ENCODE measurements around the gene UBAP1L.
"Not testable (repeated sequence)": the region's sequence is repeated elsewhere in the genome, so short reads cannot be mapped to it uniquely, and the experiment has no call there.

Gene UBAP1L

DNA sequence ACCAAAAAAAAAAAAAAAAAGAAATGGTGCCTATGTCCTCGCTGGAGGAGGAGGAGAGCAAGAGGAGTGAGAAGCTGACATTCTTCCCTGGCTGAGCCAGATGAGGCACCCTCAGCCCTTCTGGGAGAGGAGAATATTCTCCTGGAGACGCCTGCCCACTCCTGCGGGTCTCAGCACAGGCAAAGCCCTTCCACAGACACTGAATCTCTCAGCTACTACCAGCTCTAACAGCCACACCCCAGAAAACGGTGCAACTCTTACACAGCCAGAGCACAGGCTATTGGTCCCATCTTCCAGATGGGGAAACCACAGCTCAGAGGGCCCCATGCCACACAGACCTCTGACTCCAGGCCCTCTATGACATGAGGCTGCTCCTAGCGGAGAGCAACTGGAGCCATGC is 52.9 kb downstream of the UBAP1L start:
- DNase-seq: no peak

DNA sequence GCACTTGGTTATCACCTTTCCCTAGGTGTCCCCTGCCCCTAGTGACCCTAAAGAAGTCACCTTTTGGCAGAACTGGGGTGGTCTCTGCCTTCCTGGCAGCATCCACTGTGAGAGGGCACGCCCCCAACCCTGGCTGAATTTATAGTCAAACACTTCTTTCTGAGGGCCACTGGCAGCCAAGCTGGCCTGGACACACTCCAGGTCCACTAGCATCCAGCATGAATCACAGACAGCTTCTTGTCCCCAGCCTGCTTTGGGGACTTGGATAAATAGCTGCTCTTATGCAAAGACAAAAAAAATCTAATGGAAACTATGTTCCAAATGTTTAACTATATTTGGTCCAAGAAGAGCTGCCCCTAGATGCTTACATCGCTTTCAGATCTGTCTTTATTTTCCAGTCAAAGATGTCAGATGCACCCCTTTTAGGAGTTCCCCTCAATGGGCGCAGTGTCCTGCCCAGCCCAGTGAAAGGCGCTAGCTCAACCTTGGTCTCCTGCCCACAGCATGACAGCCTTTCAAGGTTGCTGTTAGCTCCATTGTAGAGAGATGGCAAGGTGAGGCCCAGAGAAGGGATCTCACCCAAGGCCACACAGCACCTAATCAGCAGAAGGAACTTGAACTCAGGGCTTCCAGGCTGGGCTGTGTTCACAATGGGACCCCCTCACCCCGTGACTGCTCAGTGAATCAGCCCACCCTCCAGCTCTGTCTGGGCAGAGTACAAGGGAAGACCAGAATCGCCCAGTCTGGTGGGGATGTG is 54.2 kb downstream of the UBAP1L start:
- no peak for DNase-seq

DNA sequence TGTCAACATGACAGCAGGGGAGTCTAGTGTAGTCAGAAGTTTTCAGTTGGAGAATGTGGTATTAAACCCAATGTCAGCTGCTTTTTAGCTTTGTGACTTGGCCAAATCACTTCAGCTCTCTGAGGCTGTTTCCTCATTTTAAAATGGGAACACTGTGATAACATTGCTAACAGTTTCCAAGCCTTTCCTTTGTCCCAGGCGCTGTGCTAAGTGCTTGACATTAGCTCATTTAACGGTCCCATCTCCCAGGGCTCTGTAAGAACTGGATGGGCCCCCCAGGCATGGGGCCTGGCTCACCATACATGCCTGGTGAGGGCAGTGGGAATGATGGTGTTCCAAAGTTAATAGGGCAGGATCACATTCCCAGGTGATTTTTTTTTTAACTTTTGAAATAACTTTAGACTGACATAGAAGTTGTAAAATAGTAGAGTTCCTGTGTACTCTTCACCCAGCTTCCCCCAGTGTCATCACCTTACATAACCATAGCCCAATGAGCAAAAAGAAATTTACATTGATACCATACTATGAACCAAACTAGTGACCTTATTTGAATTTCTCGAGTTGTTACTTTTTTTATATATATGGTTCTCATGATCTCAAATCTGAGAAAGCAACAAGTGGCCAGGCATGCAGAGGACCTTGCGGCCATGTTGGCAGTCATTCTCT is 54.9 kb downstream of the UBAP1L start:
- DNase-seq: no peak

DNA sequence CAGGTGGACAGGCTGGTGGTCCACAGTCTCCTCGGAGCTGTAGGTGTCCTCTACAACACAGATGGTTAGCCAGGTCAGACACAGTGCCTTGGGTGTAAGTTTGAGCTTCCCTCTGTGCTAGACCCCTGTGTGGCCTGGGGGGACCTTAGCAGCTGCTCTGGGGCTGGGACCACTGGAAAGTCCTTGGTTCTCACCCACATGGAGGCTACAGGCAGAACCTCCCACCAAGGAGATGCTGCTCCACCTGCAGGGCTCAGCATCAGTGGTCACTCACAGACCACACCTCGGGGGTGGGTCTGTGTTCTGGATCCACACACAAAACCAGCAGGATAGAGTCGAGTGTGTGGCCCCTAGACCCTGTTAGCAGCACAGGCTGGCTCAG is 55.6 kb downstream of the UBAP1L start:
- DNase-seq: no peak

DNA sequence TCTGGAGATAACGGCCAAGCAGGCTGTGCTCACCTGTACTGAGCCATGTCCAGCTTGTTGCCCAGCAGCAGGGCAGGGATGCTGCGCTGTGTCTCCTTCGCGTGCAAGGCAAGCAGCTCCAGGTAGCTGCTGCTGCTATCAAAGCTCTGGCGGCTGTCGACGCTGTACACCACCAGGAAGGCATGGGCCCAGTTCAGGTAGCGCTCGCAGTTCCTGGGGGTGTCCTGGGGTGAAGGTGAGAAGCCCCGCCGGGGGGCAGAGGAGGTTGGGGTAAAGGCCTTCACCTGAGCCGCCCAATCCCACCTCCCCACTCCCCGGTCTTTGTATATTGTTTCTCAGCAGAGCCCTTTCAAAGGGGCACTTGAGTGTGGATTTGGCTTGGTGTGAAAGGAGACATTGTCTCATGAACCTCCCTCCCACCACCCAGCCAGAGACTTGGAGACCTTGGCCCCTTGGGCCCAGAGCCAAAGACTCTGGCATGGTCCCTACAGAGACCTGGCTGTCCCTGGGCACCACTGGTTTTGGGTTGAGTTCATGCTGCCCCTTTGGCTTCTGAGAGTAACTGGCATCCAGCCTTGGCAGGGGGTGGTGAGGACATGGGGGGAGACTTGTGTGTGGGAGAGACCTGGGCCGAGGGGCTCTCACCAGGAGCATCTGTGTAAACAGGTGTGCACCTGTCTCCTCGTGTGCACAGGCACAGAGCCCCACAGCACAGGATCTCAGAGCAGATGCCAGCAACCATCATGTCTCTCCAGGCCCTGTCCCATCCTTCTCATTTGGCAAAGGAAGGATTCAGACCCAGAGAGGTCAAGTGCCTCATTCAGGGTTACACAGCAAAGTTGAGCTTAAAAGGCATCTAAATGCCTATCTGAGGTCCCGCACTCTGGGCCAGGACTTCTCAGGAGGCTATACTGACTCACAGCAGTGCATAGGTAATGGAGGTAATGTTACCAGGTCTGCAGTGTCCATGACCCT is 56.3 kb downstream of the UBAP1L start:
- no peak for DNase-seq

DNA sequence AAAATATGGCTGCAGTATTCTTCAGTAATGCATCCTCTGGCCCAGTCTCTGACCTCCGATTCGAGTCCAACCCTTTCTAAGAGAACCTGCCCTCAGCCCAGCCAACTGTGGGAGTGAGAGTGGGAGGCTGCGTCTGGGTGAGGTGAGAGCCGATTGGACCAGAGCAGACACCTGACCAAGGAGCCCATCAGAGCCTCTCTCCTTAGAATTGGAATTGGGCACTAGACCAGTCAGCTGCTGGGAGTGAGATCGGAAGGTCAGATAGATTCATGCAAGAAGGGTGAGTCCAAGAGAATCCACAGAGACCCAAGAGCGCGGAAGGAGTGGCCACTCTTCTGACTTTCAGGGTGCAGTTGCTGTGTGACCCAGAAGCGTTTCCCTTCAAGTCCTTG is 57.5 kb downstream of the UBAP1L start:
- no peak for DNase-seq

DNA sequence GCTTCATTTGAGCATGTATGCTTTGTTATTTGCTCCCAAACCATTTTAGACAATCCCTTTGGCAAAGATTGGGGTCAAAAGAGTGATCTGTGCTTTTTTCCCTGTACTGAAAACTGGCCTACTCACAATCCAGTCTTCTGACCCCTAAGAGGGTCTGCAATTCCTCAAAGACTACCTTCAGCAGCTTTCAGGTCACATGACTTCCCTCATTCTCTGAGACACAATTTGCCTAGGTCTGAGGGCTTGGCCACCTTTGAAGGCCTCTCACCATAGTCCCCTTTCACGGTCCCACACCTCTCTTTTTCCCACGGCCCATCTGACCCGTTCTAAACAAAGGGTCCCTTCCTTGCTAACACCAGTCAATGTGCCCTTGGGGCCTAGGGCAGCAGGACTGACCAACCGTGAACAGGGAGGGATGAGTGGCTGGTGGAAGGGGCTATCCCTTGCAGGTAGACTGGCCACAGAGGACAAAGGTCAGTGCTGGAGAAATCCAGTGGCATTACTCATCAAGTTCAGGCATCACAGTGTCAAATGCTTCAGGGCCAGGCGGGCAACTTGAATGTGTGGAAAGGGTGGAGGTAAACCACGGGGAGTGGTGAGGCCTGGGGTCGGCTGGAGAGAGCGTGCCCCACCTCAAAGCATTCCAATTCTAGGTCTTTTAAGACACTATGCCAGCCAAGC is 58.0 kb downstream of the UBAP1L start:
- DNase-seq: no peak

DNA sequence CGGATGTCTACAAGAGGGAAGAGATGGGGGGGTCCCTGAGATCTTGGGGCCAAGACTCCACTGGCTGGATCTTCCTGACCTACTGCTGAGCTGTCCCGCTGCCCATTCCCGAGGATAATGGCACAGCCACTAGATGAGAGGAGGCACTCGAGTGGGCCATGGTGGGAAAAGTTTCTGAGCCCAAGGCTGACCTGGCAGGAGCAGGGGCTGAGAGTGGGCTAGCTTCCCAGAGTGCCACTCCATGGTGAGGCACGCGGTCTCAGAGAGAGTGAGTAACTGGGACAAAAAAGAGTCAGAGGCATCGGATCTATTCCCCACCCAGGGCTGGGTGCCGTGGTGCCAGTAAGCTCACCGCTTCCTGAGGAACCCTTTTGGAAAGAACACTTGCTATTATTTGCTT is 58.9 kb downstream of the UBAP1L start:
- no peak for DNase-seq

DNA sequence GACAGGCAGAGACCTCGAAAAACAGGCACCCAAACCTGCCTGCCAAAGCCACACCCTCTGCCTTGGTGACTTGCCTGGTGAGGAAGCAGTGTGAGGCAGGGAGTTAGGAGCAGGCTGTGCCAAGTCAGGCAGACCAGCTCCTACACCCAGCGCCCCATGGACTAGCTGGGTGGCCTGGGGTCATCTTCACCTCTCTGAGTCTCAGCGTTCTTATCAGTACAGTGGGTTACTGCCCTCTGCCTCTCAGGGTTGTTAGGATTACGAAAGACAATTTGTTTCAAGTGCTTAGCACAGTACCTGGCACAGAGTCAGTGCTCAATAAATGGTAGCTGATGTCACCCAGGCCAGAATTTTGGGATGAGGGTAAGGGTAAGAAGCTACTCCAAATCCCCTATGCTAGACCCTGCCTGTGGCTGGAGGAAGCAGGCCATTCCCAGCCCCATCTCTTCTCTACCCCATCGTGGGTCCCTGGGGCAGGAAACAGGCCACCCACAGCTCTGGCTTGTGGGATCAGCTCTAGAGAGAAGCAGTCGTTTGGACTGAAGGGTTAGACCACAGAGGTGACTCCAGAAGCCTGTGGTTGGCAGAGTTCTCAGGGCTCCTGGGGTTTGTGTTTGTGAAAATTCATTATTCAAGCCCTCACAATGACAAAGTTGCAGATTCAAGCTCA is 59.7 kb downstream of the UBAP1L start:
- DNase-seq: no peak

DNA sequence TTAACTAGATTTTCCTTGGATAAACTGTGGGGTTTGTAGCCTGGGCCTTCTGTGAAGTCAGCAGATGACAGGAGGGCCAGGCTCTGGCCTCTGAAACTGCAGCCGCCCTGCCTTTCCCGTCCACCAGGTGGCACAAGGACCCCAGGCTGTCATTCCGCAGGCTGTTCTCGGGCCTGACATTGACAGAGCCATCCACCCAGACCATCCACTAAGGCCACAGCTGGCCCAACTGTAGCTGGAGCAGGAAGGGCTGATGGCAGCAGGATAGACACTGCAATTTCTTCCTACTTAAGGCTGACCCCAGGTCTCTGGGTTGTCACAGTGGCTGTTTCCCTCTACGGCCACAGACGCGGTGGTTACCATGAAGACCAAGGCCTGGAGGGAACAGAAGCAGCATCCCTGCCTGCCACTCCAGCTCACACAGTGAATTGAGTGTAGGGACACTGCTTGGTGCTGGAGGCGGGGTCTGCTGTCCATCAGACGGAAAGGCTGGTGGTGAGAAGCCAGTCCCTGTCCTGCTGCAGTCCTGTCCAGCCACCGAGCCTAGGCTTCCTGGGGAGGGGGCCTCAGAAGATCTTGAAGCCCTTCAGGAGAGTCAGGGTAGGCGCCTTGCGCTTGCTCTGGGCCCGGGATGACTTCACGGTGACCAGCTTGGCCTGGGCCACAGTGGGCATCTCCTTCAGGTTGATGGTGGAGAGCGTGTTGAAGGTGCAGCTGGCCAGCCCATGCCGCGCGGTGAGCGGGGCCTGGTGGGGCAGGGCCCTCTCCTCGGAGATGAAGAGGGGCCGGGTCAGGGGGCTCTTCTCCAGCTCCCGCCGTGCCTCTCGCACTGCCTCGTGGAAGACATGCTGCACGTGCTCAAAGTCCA is 60.4 kb downstream of the UBAP1L start:
- peak; percentile 25 for DNase-seq

DNA sequence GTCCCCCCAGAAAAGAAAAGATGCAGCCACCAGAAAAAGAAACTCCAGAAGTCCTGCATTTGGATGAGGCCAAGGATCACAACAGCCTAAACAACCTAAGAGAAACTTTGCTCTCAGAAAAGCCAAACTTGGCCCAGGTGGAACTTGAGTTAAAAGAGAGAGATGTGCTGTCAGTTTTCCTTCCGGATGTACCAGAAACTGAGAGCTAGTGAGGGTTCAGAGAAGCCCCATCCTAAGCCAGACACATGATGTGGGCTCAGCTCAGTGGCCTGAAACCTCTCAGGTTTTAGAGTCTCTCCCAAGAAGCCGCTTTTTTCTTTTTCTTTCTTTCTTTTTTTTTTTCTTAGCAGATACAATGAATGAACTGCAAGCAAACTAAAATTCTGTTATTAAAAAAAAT is 62.0 kb downstream of the UBAP1L start:
- no peak for DNase-seq

DNA sequence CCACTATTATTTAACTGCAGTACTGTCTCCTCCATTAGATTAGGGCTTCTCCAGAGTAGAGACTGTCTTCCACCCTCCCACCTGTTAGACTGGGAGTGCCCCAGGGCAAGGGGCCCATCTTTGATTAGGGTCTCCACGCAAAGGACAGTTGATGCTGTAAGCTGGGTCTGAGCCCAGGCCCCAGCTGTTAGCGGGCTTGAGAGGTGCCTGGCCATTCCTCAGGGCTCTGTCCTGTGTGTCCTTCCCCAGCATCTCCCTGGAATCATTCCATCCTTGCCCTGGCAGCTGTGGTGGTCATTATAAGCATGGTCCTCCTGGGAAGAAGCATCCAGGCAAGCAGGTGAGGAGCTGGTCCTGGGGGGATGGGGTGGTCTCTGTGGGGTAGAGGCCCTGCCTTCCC is 63.7 kb downstream of the UBAP1L start:
- no peak for DNase-seq

DNA sequence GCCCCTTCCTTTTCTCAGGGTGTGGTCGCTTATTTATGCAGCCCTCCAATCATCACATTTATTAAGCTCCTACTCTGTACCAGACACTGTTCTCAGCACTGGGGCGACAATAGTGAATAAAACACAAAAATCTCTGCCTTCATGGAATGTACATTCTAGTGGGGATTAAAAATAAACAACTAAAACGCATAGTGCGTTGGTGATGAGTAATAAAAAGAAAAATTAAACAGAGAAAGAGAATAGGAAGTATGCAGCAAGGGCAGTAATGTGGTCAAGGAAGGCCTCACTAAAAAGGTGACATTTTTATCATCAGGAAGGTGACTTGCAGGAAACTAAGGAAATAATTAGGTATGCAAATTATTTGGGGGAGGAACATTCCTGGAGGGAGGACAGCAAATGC is 64.7 kb downstream of the UBAP1L start:
- no peak for DNase-seq

DNA sequence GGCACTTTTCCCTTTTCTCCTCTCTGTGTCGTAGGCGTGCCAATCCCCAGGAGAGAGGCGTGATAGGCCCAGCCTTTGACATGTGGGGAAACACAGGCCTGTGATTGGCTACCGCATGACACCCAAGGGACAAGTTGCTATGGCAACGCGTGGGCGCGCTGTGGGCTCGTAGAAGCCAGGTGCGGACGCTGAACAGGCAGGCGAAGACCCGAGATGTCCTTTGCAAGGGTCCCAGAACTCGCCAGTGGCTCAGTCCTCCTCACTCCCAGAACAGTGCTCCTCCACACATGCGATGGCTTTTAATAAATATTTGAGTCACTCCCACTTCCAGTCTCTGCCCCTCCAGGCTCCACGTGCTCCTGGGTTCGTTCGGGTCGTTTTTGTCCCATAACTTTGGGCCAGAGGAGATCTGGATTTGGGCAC is 65.6 kb downstream of the UBAP1L start:
- peak; percentile 68 for DNase-seq

DNA sequence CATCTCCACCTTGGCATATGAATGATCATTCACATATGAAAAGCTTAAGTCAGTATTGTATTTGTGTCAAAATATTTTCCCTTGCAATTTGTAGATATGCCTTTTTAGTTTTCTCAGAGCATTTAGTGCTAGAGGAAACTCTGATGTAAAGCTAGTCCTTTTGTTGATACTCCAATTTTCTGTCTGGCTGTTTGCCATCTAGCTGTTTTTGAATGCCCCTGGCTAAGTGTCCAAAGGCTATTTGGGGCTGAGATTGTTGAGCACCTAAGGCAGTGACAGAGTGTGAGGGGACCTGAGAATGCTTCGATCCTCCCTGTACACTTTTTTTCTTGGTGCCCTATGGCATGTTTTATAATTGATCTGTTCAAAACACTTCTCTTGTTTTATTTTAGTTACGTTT is 66.8 kb downstream of the UBAP1L start:
- DNase-seq: no peak

DNA sequence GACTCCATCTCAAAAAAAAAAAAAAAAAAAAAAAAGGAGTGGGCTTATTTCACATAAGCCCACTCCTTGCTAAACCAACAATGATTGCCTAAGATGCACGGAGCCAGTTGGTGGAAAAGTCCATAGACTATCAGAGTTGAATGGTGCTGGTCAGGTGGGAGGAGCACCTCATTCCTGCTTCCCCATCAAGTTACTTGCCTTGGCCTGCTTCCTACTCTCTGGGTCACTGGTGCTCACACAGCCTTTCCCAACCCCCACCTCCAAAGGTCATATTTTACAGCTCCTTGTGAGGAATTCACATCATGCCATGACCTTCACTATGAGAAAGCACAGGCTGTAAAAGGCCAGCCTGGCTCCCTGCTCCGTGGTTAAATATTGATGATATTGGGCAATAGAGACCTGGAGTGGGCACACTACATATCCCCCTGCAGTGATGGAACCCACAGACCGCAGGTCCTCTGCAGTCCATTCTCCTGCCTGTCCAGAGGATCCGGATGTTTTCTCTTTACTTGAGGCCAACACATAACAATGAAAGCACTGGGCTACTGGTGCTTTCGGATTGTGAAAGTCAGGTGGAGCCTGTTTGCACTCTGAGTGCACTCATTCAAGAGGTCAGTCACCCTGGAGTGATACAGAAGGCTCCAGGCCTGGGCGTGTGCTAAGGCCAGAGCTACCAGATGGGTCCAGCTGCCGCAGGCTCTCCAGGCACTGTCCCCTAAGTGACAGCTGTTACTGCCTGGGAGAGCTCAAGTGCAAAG is 70.1 kb downstream of the UBAP1L start, which contains the start of gene SLC51B:
SLC51B (plus strand) TSS at position 664 of the 758 bp plus-strand sequence. CDS start 4,618 bp downstream, outside the sequence.
- DNase-seq: no peak

DNA sequence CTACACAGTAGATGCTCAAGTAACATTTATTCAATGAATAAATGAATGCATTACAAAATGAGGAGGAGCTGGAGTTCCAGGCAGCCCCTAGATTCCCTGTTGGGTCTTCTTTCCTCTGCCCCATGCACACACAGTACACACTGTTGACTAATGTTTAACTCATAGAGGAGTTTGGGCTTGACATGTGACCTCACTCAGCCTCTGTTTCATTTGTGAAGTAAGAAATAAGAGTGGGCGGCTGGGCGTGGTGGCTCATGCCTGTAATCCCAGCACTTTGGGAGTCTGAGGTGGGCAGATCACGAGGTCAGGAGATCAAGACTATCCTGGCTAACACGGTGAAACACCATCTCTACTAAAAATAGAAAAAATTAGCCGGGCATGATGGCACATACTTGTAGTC is 70.8 kb downstream of the UBAP1L start:
- DNase-seq: not testable (repeated sequence)

DNA sequence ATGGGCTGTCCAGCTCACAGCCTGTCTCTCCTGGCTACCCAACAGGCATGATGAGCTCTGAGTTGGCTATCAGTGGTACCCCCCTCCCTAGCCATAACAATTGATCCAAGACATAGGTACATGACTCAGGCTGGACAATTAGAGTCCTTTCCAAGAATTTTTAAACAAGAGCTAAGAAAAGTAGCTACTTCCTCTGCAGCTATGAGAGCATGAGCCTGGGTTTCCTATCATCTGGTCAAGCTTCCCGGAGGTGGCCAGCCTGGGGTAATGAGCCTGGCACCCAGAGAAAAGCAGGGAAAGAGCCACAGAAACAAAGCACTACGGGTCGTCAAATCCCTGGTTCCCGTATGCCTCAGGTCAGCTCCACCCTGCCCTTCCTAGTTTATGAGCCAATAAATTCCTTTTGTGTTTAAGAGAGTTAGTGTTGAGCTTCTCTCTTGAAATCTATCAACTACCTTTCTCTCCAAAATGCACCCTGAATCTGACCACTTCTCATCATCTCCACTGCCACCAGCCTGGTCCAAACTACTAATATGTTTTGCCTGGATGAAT is 72.1 kb downstream of the UBAP1L start:
- no peak for DNase-seq
